HCT116 (cell line): ENCODE results near the gene SUMO3.

Experiments
- CBX3 ChIP-seq: IDR thresholded peaks from 2 replicates; pipeline ENCODE4 v1.6.1; 2012; ENCODE audit warnings: low read depth
- EZH2 ChIP-seq: fragments of 200-600 bp; sonication (generic); IDR thresholded peaks from 2 replicates; pipeline ENCODE4 v1.6.1; 2017; ENCODE audit warnings: antibody characterized with exemption, mixed run types
- EZH2phosphoT487 ChIP-seq: fragments of 200-600 bp; IDR thresholded peaks from 2 replicates; pipeline ENCODE4 v1.6.1; 2018; ENCODE audit warnings: antibody characterized with exemption, borderline replicate concordance
- POLR2AphosphoS5 ChIP-seq: IDR thresholded peaks from 2 replicates; pipeline ENCODE4 v1.6.1; 2011; ENCODE audit warnings: mild to moderate bottlenecking, low read depth, low read length, moderate library complexity
- RAD21 ChIP-seq: IDR thresholded peaks from 2 replicates; pipeline ENCODE4 v1.6.1; 2012; ENCODE audit warnings: low read depth, mild to moderate bottlenecking
- SIN3A ChIP-seq: IDR thresholded peaks from 2 replicates; pipeline ENCODE4 v1.6.1; 2012; ENCODE audit warnings: low read depth
- ZFX ChIP-seq: fragments of 450-650 bp; IDR thresholded peaks from 2 replicates; pipeline ENCODE4 v1.6.1; 2017
- ZNF274 ChIP-seq: fragments of 200-500 bp; sonication (Bioruptor generic); IDR thresholded peaks from 2 replicates; pipeline ENCODE4 v1.6.1; 2014; ENCODE audit warnings: mild to moderate bottlenecking, low read depth, low read length, inconsistent platforms
- TF ChIP-seq, protein P1 (sequence below), 3 experiments: fragments of 200-600 bp in 1 of 3; sonication (generic) in 1 of 3; IDR thresholded peaks in 2 of 3; conservative IDR thresholded peaks in 1 of 3; 2 replicates each; pipeline ENCODE4 v1.5.1; 2012 to 2017; ENCODE audit warnings: low read depth in 2 of 3, low read length in 2 of 3, antibody characterized with exemption in 1 of 3, borderline replicate concordance in 1 of 3, control low read depth in 1 of 3, mild to moderate bottlenecking in 1 of 3, mixed read lengths in 1 of 3, mixed run types in 1 of 3, moderate library complexity in 1 of 3; ENCODE audit not compliant: insufficient read depth in 1 of 3
- TF ChIP-seq, protein P2 (sequence below): IDR thresholded peaks from 2 replicates; pipeline ENCODE4 v1.6.1; 2012; ENCODE audit warnings: low read depth

DNA sequence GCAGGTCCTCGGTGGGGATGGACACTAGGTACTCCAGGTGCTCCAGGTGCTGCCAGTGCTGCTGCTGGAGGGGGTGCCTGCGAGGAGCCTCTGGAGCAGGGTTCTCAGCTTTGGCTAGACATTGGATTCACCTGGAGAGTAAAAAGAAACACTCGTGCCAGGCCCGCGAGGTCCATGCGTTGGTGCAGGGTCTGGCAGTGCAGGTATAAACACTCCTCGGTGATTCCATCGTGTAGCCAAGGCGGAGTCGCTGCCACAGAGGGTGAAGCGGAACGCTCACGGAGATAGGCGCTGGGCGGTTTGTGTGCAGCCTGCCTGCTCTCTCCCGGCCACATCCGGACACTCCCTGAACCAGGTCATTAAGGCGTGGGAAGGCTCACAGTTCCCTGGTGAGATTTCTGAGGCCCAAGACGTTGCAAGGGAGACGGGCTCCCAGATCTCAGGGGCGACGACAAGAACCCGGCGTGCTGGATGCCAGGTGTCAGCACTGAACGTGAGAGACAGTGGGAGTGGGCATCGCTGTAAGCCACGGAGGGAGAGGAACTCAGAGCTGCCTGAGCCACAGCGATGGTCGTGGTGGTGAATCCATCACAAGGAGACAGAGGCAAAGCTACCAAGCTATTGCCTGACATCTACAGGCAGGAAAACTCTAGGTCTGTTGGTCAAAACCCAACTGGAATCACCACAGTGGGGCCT, 17.2 kb upstream of the SUMO3 start:
- TF ChIP-seq, protein P1, sequence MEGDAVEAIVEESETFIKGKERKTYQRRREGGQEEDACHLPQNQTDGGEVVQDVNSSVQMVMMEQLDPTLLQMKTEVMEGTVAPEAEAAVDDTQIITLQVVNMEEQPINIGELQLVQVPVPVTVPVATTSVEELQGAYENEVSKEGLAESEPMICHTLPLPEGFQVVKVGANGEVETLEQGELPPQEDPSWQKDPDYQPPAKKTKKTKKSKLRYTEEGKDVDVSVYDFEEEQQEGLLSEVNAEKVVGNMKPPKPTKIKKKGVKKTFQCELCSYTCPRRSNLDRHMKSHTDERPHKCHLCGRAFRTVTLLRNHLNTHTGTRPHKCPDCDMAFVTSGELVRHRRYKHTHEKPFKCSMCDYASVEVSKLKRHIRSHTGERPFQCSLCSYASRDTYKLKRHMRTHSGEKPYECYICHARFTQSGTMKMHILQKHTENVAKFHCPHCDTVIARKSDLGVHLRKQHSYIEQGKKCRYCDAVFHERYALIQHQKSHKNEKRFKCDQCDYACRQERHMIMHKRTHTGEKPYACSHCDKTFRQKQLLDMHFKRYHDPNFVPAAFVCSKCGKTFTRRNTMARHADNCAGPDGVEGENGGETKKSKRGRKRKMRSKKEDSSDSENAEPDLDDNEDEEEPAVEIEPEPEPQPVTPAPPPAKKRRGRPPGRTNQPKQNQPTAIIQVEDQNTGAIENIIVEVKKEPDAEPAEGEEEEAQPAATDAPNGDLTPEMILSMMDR (IDR thresholded peaks at IDR 0.05 in 2 of 3, conservative IDR thresholded peaks at IDR 0.05 in 1 of 3; ENCODE audit: borderline replicate concordance in 1 of 3, insufficient read depth in 1 of 3, low read depth in 2 of 3, low read length in 2 of 3), result no peak
- TF ChIP-seq, protein P2, sequence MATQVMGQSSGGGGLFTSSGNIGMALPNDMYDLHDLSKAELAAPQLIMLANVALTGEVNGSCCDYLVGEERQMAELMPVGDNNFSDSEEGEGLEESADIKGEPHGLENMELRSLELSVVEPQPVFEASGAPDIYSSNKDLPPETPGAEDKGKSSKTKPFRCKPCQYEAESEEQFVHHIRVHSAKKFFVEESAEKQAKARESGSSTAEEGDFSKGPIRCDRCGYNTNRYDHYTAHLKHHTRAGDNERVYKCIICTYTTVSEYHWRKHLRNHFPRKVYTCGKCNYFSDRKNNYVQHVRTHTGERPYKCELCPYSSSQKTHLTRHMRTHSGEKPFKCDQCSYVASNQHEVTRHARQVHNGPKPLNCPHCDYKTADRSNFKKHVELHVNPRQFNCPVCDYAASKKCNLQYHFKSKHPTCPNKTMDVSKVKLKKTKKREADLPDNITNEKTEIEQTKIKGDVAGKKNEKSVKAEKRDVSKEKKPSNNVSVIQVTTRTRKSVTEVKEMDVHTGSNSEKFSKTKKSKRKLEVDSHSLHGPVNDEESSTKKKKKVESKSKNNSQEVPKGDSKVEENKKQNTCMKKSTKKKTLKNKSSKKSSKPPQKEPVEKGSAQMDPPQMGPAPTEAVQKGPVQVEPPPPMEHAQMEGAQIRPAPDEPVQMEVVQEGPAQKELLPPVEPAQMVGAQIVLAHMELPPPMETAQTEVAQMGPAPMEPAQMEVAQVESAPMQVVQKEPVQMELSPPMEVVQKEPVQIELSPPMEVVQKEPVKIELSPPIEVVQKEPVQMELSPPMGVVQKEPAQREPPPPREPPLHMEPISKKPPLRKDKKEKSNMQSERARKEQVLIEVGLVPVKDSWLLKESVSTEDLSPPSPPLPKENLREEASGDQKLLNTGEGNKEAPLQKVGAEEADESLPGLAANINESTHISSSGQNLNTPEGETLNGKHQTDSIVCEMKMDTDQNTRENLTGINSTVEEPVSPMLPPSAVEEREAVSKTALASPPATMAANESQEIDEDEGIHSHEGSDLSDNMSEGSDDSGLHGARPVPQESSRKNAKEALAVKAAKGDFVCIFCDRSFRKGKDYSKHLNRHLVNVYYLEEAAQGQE, result no peak
- TF ChIP-seq EZH2phosphoT487, result no peak
- no peak for TF ChIP-seq ZNF274
- no peak for TF ChIP-seq EZH2
- no peak for TF ChIP-seq POLR2AphosphoS5
- TF ChIP-seq ZFX, result no peak
- no peak for TF ChIP-seq RAD21
- no peak for TF ChIP-seq CBX3
- TF ChIP-seq SIN3A, result no peak
